Measurements from ENCODE around the gene TGIF2LX. TPM values are rescaled to one million over a fixed set of nuclear protein-coding genes. Genes with fewer than 3 reads are reported as not detected.
"Not testable (repeated sequence)": the region's sequence is repeated elsewhere in the genome, so short reads cannot be mapped to it uniquely, and the experiment has no call there.

Gene TGIF2LX
- total RNA-seq (ENCODE audit: insufficient read depth, low replicate concordance): 0.72 TPM

GRCh38 chrX:89921665-89922064, at the start of gene TGIF2LX:
Gene TGIF2LX (plus strand): TSS chrX:89921908. CDS start chrX:89922086, 178 bp downstream.
- DNase-seq (ENCODE audit: low spot score): not testable (repeated sequence)

GRCh38 chrX:89922338-89922934, 728 bp downstream of the TGIF2LX start:
- not testable (repeated sequence) for DNase-seq (ENCODE audit: low spot score)

- not testable (repeated sequence) for DNase-seq (ENCODE audit: low spot score)
These were observed 21.4 kb downstream of the TGIF2LX start for GRCh38 chrX:89943077-89943476.

- DNase-seq (ENCODE audit: low spot score): not testable (repeated sequence)
These were observed 43.9 kb downstream of the TGIF2LX start for GRCh38 chrX:89965588-89965987.
